CD14-positive monocyte (primary cell): ENCODE data around the gene DIABLO. TPM values are rescaled to one million over a fixed set of nuclear protein-coding genes. Genes with fewer than 3 reads are reported as not detected.

Source experiments
- DNase-seq, 3 donors: peaks; one replicate each; pipeline ENCODE4 v3.0.0-alpha.2; 2011 to 2022
- H2AFZ ChIP-seq: 2 replicates; pipeline ENCODE4 v1.6.0; 2012; ENCODE audit warnings: mild to moderate bottlenecking, low read depth, low read length, inconsistent platforms; ENCODE audit not compliant: insufficient read depth, poor library complexity, severe bottlenecking
- H3K27ac ChIP-seq, 2 donors: 1 replicate in 1 of 2; 2 replicates in 1 of 2; pipeline ENCODE4 v1.5.1; 2012 to 2013; ENCODE audit warnings: low read length in 2 of 2, control low read depth in 1 of 2, inconsistent platforms in 1 of 2, low read depth in 1 of 2, mild to moderate bottlenecking in 1 of 2
- H3K27me3 ChIP-seq, 2 donors: one replicate each; pipeline versions ENCODE4 v1.6.0 to v1.6.1; 2011 to 2013; ENCODE audit warnings: low read length in 2 of 2; ENCODE audit not compliant: control insufficient read depth in 2 of 2, insufficient read depth in 2 of 2
- H3K36me3 ChIP-seq, 2 donors: replicated peaks in 1 of 2; 1 replicate in 1 of 2; 2 replicates in 1 of 2; pipeline versions ENCODE4 v1.5.1 to v1.6.1; 2012 to 2013; ENCODE audit warnings: low read length in 2 of 2, control low read depth in 1 of 2, inconsistent platforms in 1 of 2, mild to moderate bottlenecking in 1 of 2; ENCODE audit not compliant: insufficient read depth in 2 of 2, control insufficient read depth in 1 of 2
- H3K4me1 ChIP-seq, 2 donors: 1 replicate in 1 of 2; 2 replicates in 1 of 2; pipeline versions ENCODE4 v1.5.1 to v1.6.1; 2012 to 2013; ENCODE audit warnings: low read length in 2 of 2, control low read depth in 1 of 2, inconsistent platforms in 1 of 2, mild to moderate bottlenecking in 1 of 2, moderate library complexity in 1 of 2; ENCODE audit not compliant: insufficient read depth in 2 of 2, control insufficient read depth in 1 of 2
- H3K4me2 ChIP-seq: replicated peaks from 2 replicates; pipeline ENCODE3; 2012; ENCODE audit warnings: low read length, moderate library complexity, mild to moderate bottlenecking; ENCODE audit not compliant: poor library complexity, severe bottlenecking; ENCODE audit errors: extremely low read depth
- H3K4me3 ChIP-seq, 3 experiments: fragments of 200-600 bp in 1 of 3; sonication (generic) in 1 of 3; replicated peaks in 1 of 3; 1 replicate in 2 of 3; 2 replicates in 1 of 3; pipeline ENCODE4 v1.5.1; 2011 to 2013; ENCODE audit warnings: low read length in 3 of 3, mild to moderate bottlenecking in 3 of 3, control low read depth in 2 of 3, low read depth in 2 of 3, inconsistent platforms in 1 of 3, moderate library complexity in 1 of 3
- H3K79me2 ChIP-seq: 2 replicates; pipeline ENCODE4 v1.6.0; 2012; ENCODE audit warnings: mild to moderate bottlenecking, control low read depth, inconsistent platforms, low read length, moderate library complexity; ENCODE audit not compliant: insufficient read depth
- H3K9ac ChIP-seq: 2 replicates; pipeline ENCODE4 v1.6.0; 2017; ENCODE audit warnings: low read length, mild to moderate bottlenecking; ENCODE audit not compliant: insufficient read depth, poor library complexity, severe bottlenecking
- H3K9me3 ChIP-seq, 2 donors: replicated peaks in 1 of 2; 1 replicate in 1 of 2; 2 replicates in 1 of 2; pipeline versions ENCODE4 v1.5.1 to v1.6.1; 2012 to 2013; ENCODE audit warnings: low read length in 2 of 2, control low read depth in 1 of 2; ENCODE audit not compliant: control insufficient read depth in 1 of 2, insufficient read depth in 1 of 2
- H4K20me1 ChIP-seq: 2 replicates; pipeline ENCODE4 v1.6.0; 2012; ENCODE audit warnings: mild to moderate bottlenecking, low read length, control low read depth, moderate library complexity; ENCODE audit not compliant: insufficient read depth
- H3K27ac Mint-ChIP-seq, 7 donors: one replicate each; pipeline ENCODE4 v1.8.0; 2020; ENCODE audit warnings: mild to moderate bottlenecking in 7 of 7, mixed read lengths in 7 of 7, moderate library complexity in 6 of 7, inconsistent platforms in 2 of 7
- H3K27me3 Mint-ChIP-seq, 3 donors: one replicate each; pipeline ENCODE4 v1.8.0; 2021 to 2022; ENCODE audit warnings: low read depth in 3 of 3, mild to moderate bottlenecking in 3 of 3, mixed read lengths in 3 of 3, moderate library complexity in 3 of 3, inconsistent platforms in 1 of 3
- H3K36me3 Mint-ChIP-seq, 2 donors: one replicate each; pipeline ENCODE4 v1.8.0; 2020; ENCODE audit warnings: mixed read lengths in 2 of 2, inconsistent platforms in 1 of 2, mild to moderate bottlenecking in 1 of 2
- H3K4me1 Mint-ChIP-seq: one replicate; pipeline ENCODE4 v1.8.0; 2020; ENCODE audit warnings: mild to moderate bottlenecking, mixed read lengths
- H3K4me3 Mint-ChIP-seq, 2 donors: one replicate each; pipeline ENCODE4 v1.8.0; 2020; ENCODE audit warnings: mild to moderate bottlenecking in 2 of 2, mixed read lengths in 2 of 2, moderate library complexity in 1 of 2
- H3K9me3 Mint-ChIP-seq, 7 donors: one replicate each; pipeline ENCODE4 v1.8.0; 2020 to 2022; ENCODE audit warnings: mixed read lengths in 7 of 7, mild to moderate bottlenecking in 6 of 7, moderate library complexity in 6 of 7, inconsistent platforms in 2 of 7
- WGBS: methylation state at CpG from one replicate; pipeline ENCODE4 v1.1.5; 2013; ENCODE audit warnings: missing lambda C conversion rate; ENCODE audit not compliant: insufficient coverage; 5-methylcytosine and 5-hydroxymethylcytosine counted together
- intact Hi-C, 2 donors: fragments of 100-400 bp; cut with micrococcal nuclease; formaldehyde crosslinking; loops; one replicate each; pipeline versions ENCODE4 v1.15.0 to v1.15.1; 2023
- polyA plus RNA-seq, 3 donors: library from polyadenylated mRNA; depleted of rRNA in 1 of 3; unstranded in 2 of 3; stranded (reverse) in 1 of 3; fragments of 300-500 nt in 2 of 3; fragments of >200 nt in 1 of 3; fragmentation: Illumina TruSeq in 2 of 3; gene quantifications; 1 replicate in 2 of 3; 2 replicates in 1 of 3; pipeline ENCODE4 v1.2.3, GENCODE V29; 2012 to 2021
- small RNA-seq: library from RNA; depleted of rRNA; stranded (forward); fragments of <200 nt; gene quantifications from one replicate; pipeline ENCODE3, GENCODE V24; 2012; ENCODE audit warnings: low read depth; ENCODE audit not compliant: insufficient read length
- TF ChIP-seq, protein P1 (sequence below): fragments of 200-600 bp; IDR thresholded peaks from one replicate; pipeline ENCODE4 v1.8.0; 2022; ENCODE audit warnings: antibody characterized with exemption, mild to moderate bottlenecking

Gene DIABLO
- polyA plus RNA-seq, 3 donors = 33.5 to 55.9 (median 51.3) TPM

DNA sequence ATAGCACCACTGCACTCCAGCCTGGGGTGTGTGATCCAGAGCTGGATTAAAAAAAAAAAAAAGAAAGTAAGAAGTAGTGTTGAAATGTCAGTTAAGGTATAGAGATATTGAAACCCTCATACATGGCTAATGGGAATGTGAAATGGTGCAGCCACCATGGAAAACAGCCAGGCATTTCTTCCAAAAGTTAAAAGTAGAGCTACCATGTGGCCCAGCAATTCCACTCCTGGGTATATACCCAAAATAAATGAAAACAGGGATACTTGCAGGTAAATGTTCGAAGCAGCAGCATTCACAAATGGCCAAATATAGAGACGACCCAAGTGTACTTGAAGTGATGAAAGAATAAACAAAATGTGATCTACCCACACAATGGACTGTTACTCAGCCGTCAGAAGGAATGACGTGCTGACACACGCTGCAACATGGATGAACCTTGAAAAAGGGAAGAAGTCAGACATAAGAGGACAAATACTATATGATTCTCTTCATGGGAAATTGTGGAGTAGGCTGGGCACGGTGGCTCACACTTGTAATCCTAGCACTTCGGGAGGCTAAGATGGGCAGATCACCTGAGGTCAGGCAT, 67.1 kb downstream of the DIABLO start:
- no peaks in the 10 kb centered on the region for H3K4me1 ChIP-seq
- no peak overlapping the region for H2AFZ ChIP-seq
- H3K36me3 ChIP-seq = no peaks in the 10 kb centered on the region
- no peaks in the 10 kb centered on the region for H3K27me3 ChIP-seq
- DNase-seq = no peak
- H3K9ac ChIP-seq = no peak overlapping the region
- H3K79me2 ChIP-seq = no peaks in the 10 kb centered on the region
- WGBS = 79% methylated on average over 4 of the region's 7 CpGs
- H3K9me3 ChIP-seq = no peaks in the 10 kb centered on the region
- TF ChIP-seq, protein P1, sequence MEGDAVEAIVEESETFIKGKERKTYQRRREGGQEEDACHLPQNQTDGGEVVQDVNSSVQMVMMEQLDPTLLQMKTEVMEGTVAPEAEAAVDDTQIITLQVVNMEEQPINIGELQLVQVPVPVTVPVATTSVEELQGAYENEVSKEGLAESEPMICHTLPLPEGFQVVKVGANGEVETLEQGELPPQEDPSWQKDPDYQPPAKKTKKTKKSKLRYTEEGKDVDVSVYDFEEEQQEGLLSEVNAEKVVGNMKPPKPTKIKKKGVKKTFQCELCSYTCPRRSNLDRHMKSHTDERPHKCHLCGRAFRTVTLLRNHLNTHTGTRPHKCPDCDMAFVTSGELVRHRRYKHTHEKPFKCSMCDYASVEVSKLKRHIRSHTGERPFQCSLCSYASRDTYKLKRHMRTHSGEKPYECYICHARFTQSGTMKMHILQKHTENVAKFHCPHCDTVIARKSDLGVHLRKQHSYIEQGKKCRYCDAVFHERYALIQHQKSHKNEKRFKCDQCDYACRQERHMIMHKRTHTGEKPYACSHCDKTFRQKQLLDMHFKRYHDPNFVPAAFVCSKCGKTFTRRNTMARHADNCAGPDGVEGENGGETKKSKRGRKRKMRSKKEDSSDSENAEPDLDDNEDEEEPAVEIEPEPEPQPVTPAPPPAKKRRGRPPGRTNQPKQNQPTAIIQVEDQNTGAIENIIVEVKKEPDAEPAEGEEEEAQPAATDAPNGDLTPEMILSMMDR = no peak
- Mint-ChIP-seq H3K27ac (no peak overlapping the region), H3K9me3 (peaks cover 0 to 3% (median 0%) of the 10 kb centered on the region in 7 donors), H3K36me3 (no peaks in the 10 kb centered on the region), H3K4me1 (no peaks in the 10 kb centered on the region), H3K4me3 (no peak overlapping the region), H3K27me3 (peaks cover 0 to 6% (median 2%) of the 10 kb centered on the region in 3 donors)
- no peak overlapping the region for H3K4me2 ChIP-seq
- no peak overlapping the region for H3K27ac ChIP-seq
- no peak overlapping the region for H3K4me3 ChIP-seq
- intact Hi-C loops = no loop called here
- no peaks in the 10 kb centered on the region for H4K20me1 ChIP-seq

Small RNA genes lying within 50 kb of the gene (small RNA-seq; reads per million reads assigned to genes)
- gene DIABLO = not detected

Other genes starting within 250 kb of the DIABLO start
- under 1 TPM; 0.34 to 0.79 (median 0.56) TPM for gene BCL7A, start 204.2 kb downstream of the DIABLO start, polyA plus RNA-seq
- 10 to 100 TPM in 1 of 3 donors, 1 to 10 TPM in 2; 4.5 to 44.8 (median 4.6) TPM for gene MLXIP, start 147.3 kb downstream of the DIABLO start, polyA plus RNA-seq
- gene IL31, start 51.8 kb downstream of the DIABLO start, polyA plus RNA-seq = not detected
- gene LRRC43, start 42.9 kb downstream of the DIABLO start, polyA plus RNA-seq = under 1 TPM in 1 of 3 donors, not detected in 2; 0.19 TPM
- gene B3GNT4, start 22.3 kb downstream of the DIABLO start, polyA plus RNA-seq = not detected
- gene VPS33A, start 40.4 kb upstream of the DIABLO start, polyA plus RNA-seq = 10 to 100 TPM; 15.3 to 33.1 (median 32.9) TPM
- gene CLIP1, start 196.6 kb upstream of the DIABLO start, polyA plus RNA-seq = 10 to 100 TPM in 2 of 3 donors, 1 to 10 TPM in 1; 6.7 to 50.9 (median 12.9) TPM